HG03064 (cell line): ENCODE results near the gene TSPAN1.

Source experiments
- ATAC-seq: cut with Tn5 transposase; IDR thresholded peaks from one replicate; pipeline ENCODE4 v1.9.1; 2021; ENCODE audit warnings: low read depth; ENCODE audit not compliant: unreplicated experiment

Gene TSPAN1

GRCh38 chr1:46174448-46175231 lies at the start of gene TSPAN1:
Gene TSPAN1 (plus strand): TSS chr1:46175087. CDS start chr1:46181108, 6,021 bp downstream.
- no peak for ATAC-seq

GRCh38 chr1:46128344-46128743 lies 46.5 kb upstream of the TSPAN1 start:
- ATAC-seq = no peak

- ATAC-seq = no peak
Observed at GRCh38 chr1:46130121-46130520, 44.8 kb upstream of the TSPAN1 start.

DNA sequence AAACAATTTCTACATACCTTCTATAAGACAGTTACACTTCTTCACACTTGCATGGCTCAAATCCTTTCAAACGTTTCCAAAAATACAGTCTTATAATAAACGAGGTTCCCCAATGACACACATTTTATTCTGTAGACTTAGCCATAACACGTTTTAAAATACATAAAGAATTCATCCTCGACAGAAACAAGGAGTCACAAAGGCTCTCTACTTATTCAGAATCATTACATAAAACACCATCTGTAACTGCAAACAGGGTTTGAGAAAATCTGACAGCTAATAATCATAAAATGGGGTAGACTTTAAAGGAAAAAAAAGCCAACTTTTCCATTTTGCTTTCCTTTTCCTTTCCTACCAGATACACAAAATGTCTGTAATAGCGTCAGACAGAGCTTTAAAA lies 44.3 kb upstream of the TSPAN1 start:
- no peak for ATAC-seq

- no peak for ATAC-seq
Observed at GRCh38 chr1:46131093-46131492, 43.8 kb upstream of the TSPAN1 start.

GRCh38 chr1:46131712-46132528 lies 43.0 kb upstream of the TSPAN1 start:
- ATAC-seq = no peak

- ATAC-seq = peak; percentile 83
Observed at GRCh38 chr1:46132529-46133180, 42.2 kb upstream of the TSPAN1 start, which contains the start of gene PIK3R3. Gene PIK3R3 (minus strand): TSS chr1:46132629. CDS start chr1:46131952, 677 bp downstream.

DNA sequence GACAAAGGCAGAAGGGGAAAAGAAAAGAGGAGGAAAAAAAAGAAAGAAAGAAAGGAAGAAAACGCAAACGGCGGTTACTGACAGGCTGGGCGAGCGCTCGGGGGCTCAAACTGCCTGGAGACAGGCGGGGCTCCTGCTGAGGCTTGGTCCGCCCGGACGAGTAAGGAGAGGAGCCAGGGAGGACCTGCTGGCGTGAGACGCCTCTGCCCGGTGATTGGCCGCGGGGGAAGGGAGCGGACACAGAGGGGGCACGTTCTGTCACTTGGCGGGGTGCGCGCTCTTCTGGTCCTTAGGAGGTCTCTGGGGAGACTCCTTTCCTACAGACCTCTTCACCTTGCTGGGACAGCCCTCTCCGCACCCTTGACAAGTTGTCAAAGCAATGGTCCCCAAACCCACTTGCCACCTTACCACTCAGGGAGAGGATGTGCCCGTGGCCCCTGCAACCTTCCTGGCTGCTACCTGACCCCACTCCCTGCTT lies 41.7 kb upstream of the TSPAN1 start:
- ATAC-seq = peak; percentile 53

DNA sequence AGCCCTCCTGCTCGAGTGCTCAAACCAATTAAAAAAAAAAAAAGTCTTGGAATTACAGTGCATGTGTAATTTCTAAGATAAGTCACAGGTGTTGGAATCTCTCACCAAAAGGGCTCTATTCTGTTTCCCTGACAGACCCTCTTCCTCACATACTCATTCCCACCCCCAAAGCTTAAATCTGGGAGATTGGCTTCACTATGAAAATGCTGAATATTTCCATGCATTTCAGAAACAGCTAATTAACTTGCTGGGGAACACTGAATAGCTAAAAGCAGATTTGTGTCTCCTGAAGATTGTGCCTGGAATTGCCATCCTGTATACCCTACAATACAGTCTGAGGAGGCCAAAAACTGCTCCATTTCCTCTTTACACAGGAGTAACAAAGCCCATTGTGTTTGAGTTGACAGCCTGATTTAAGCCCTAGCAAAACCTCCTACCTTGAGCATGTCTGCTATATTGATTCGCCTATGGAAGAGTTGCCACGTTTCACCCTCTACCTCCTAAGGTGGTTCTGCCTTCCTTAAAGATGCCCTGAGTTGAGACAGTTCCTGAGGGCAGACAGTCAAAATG lies 41.0 kb upstream of the TSPAN1 start:
- ATAC-seq = no peak

- no peak for ATAC-seq
Observed at GRCh38 chr1:46134660-46135331, 40.1 kb upstream of the TSPAN1 start.

DNA sequence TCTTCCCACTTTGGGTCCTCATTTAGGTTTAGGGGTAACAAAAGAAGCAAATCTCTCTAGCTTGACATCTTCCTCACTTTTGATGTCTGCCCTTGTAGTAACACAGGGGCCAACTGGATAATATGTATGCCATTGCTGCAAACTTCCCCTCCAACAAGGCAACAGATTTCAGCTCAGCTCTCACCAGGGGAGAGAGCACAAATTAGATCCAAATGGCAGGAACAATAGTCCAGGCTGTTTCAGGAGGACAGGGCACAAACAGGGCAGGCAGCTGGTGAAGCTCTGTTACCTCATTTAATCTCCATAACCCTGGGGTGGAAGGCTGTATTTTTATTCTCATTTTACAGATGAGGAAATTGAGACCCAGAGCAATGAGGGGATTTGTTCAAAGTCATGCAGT lies 38.2 kb upstream of the TSPAN1 start:
- no peak for ATAC-seq

DNA sequence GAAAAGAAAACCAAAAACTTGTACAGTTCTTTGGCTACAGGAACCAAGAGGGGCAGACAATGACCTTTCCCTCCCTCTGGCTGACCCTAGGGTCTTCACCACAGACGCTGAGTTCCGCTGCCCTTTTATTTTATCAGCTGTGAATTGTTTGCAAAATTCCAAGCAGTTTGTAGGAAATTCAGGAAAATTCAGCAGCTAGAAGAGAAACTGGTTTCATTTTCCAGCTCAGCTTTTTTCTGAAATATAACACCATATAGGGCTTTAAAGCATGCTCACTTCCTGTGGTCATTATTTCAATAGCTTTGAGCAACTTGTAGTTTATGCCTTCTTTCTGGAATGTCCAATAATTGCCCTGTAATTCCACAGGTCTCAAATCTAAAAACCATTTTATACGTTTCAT lies 37.0 kb upstream of the TSPAN1 start:
- ATAC-seq = no peak

DNA sequence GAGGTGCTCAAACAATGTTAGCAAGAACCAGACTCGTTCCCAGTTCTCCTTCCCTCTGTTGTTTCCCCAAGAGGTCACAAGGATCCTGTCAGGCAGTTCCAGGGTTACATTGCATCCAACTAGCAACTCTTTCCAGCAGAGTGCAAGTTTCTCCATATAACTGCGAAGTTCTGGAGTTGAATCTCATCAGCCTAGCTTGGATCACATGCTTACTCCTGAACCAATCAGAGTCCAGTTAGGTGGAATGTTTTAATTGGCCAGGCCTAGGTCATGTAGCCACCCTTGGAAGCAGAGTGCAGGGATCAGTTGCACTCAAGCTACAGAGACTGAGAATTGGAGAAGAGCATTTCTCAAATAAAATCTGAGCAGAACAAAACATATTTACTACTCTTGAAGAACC lies 26.6 kb upstream of the TSPAN1 start:
- ATAC-seq = no peak

DNA sequence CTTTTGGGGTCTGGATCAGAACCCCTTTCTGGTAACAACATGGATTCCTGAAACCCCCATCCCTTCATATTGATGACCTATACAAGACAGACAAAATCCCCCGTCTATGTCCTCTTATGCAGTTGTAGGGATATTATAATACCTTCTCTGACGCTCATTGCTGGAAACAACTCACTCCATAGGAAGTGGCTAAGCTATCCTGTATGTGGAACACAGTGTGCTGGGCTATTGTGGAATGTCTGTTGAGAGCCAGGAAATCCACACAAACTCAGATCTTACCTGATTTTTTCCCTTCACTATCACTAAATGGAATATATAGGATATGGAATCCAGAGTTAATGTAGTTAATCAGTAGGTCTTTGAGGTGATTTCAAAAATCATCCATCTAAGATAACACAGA lies 24.8 kb upstream of the TSPAN1 start:
- ATAC-seq = no peak

DNA sequence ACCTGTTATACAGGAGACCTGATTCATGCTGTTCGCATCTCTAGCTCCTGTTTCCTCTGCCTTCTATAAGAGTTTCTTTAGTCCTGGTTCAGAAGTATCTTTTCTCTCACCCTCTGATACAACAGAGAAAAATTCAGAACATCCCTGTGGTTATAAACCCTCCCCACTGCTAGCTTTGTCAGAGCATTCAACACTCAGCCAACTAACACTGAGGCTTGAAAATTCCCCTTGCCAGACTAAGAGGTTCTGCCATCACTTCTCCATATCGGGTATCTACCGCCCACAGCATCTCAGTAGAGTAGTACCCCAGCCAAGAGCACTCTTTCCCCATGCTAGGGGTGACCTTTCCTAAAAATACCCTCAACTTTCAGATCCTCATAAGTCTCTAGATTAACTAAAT lies 22.9 kb upstream of the TSPAN1 start:
- ATAC-seq = no peak

GRCh38 chr1:46153228-46153627 lies 21.7 kb upstream of the TSPAN1 start:
- ATAC-seq = no peak

GRCh38 chr1:46153732-46154131 lies 21.2 kb upstream of the TSPAN1 start:
- no peak for ATAC-seq

- no peak for ATAC-seq
Observed at GRCh38 chr1:46157916-46158311, 17.0 kb upstream of the TSPAN1 start.

- ATAC-seq = peak; percentile 88
Observed at GRCh38 chr1:46158312-46159281, 16.3 kb upstream of the TSPAN1 start.
